WI38 (cell line): ENCODE measurements around the gene PPP6R3.

Source experiments
- H3K4me3 ChIP-seq: 2 replicates; pipeline ENCODE4 v1.5.1; 2011; ENCODE audit warnings: low read depth, mild to moderate bottlenecking, control low read depth, low read length
- CTCF ChIP-seq: IDR thresholded peaks from 2 replicates; pipeline ENCODE4 v1.5.1; 2012; ENCODE audit warnings: low read depth, mild to moderate bottlenecking, control low read depth, low read length

The PPP6R3 gene

GRCh38 chr11:68574308-68574707 lies 113.8 kb downstream of the PPP6R3 start:
- no peak for TF ChIP-seq CTCF
- H3K4me3 ChIP-seq, result no peak overlapping the region

- no peak overlapping the region for H3K4me3 ChIP-seq
- no peak for TF ChIP-seq CTCF
Measured at GRCh38 chr11:68575025-68575665, 114.6 kb downstream of the PPP6R3 start.

GRCh38 chr11:68579455-68579854 lies 118.9 kb downstream of the PPP6R3 start:
- H3K4me3 ChIP-seq, result no peak overlapping the region
- TF ChIP-seq CTCF, result no peak

- TF ChIP-seq CTCF, result no peak
- no peak overlapping the region for H3K4me3 ChIP-seq
Measured at GRCh38 chr11:68581439-68581838, 120.9 kb downstream of the PPP6R3 start.

GRCh38 chr11:68581901-68582300 lies 121.3 kb downstream of the PPP6R3 start:
- no peak for TF ChIP-seq CTCF
- H3K4me3 ChIP-seq, result no peak overlapping the region

- no peak for TF ChIP-seq CTCF
- H3K4me3 ChIP-seq, result no peak overlapping the region
Measured at GRCh38 chr11:68582416-68583040, 122.0 kb downstream of the PPP6R3 start.

GRCh38 chr11:68583041-68583446 lies 122.5 kb downstream of the PPP6R3 start:
- no peak for TF ChIP-seq CTCF
- H3K4me3 ChIP-seq, result no peak overlapping the region
